ENCODE results near the gene JAG1.
"Not testable (repeated sequence)": the region's sequence is repeated elsewhere in the genome, so short reads cannot be mapped to it uniquely, and the experiment has no call there.

The JAG1 gene

GRCh38 chr20:10603971-10604864 is 69.6 kb downstream of the JAG1 start:
- no peak for DNase-seq

- DNase-seq: no peak
These were observed 70.4 kb downstream of the JAG1 start for GRCh38 chr20:10603378-10603777.

GRCh38 chr20:10602221-10602871 is 71.5 kb downstream of the JAG1 start:
- no peak for DNase-seq

GRCh38 chr20:10597637-10598036 is 76.2 kb downstream of the JAG1 start:
- DNase-seq: no peak

- DNase-seq: no peak
These were observed 77.1 kb downstream of the JAG1 start for GRCh38 chr20:10596710-10597121.

GRCh38 chr20:10595985-10596384 is 77.8 kb downstream of the JAG1 start:
- no peak for DNase-seq

DNA sequence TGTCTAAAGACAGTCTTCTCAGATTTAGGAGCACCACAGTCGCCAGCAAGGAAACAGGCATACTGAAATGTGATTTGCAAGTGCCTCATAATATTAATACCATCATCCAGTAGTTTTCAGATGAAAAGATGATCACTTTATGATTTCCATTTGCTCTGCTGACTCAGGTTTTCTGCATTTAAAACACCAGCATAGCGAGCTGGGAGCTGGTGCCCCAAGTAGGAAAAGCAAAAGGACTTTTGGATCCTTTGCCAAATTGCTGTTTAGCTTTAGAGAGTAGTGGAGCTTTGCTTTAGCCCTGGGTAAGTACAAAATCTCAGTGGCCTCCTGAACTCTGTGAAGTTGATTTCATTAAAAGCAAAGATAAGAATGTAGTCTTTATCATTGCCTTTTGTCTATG is 78.5 kb downstream of the JAG1 start:
- DNase-seq: no peak

GRCh38 chr20:10594296-10594868 is 79.4 kb downstream of the JAG1 start:
- DNase-seq: no peak

DNA sequence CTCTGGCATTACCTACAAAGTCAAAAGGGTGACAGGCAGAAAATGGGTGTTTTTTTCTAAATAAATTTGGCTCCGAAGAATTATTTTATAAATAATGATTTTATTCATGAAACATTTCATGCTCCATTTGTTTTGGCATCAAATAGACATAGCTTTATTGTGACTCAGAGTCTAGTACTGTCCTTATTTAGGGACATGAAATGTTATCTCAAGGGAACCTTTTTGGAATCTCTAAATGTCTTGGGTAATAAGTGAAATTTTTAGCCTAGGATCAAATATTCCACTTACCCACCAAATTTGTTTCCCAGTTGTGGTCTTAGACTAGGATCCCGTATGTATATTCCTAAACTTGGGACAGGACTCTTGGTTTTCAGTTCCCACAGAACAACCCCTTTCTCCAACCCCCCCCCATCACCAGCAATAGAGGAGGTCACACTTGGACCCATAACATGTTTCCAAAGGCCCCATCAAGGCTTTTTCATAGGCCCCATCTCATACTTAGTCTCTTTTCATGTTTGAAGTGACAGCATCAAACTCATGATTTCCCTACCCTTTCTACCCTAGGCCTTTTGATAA is 81.8 kb downstream of the JAG1 start:
- no peak for DNase-seq

GRCh38 chr20:10590950-10591671 is 82.7 kb downstream of the JAG1 start:
- no peak for DNase-seq

DNA sequence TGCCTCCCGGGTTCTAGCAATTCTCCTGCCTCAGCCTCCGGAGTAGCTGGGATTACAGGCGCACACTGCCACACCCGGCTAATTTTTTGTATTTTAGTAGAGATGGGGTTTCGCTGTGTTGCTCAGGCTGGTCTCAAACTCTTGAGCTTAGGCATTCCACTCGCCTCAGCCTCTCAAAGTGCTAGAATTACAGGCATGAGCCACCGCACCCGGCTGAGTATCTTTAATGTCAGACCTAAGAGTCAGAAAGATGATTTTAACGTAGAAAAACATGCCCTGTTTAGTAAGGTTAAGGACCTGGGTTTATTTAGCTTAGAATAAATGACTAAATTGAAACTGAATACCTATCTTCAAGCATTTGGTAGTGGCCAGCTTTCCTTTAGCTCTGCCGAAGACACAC is 83.4 kb downstream of the JAG1 start:
- not testable (repeated sequence) for DNase-seq

All from NCI-H1048 (cell line).